Tibial nerve (tissue), 4 donors: ENCODE data around the gene PHF23. TPM values are rescaled to one million over a fixed set of nuclear protein-coding genes. Genes with fewer than 3 reads are reported as not detected.

Experiments
- DNase-seq, 2 donors: peaks; one replicate each; pipeline ENCODE4 v3.0.0-alpha.2; 2019; ENCODE audit warnings: low spot score in 2 of 2
- H3K27ac ChIP-seq, 4 donors: fragments of 200-600 bp; sonication (generic) in 3 of 4; one replicate each; pipeline ENCODE4 v1.5.1; 2017 to 2019; ENCODE audit warnings: mild to moderate bottlenecking in 1 of 4
- H3K27me3 ChIP-seq, 2 donors: fragments of 200-600 bp; sonication (generic) in 1 of 2; one replicate each; pipeline versions ENCODE4 v1.5.1 to v1.6.0; 2017 to 2019
- H3K36me3 ChIP-seq, 3 donors: fragments of 200-600 bp; sonication (generic); one replicate each; pipeline ENCODE4 v1.5.1; 2018 to 2019
- H3K4me1 ChIP-seq, 4 donors: fragments of 200-600 bp; sonication (generic) in 3 of 4; one replicate each; pipeline ENCODE4 v1.5.1; 2017 to 2019
- H3K4me3 ChIP-seq, 4 donors: fragments of 200-600 bp; sonication (generic) in 3 of 4; one replicate each; pipeline ENCODE4 v1.5.1; 2017 to 2019; ENCODE audit warnings: mild to moderate bottlenecking in 1 of 4, moderate library complexity in 1 of 4
- H3K9me3 ChIP-seq, 4 donors: fragments of 200-600 bp; sonication (generic) in 3 of 4; one replicate each; pipeline ENCODE4 v1.5.1; 2017 to 2019
- EP300 ChIP-seq, 2 donors: sonication (generic); formaldehyde crosslinking; IDR thresholded peaks; one replicate each; pipeline ENCODE4 v1.6.1; 2017; ENCODE audit warnings: antibody characterized with exemption in 2 of 2, mild to moderate bottlenecking in 1 of 2
- POLR2A ChIP-seq, 2 donors: fragments of 450-650 bp; IDR thresholded peaks; one replicate each; pipeline ENCODE4 v1.6.1; 2017; ENCODE audit warnings: antibody characterized with exemption in 2 of 2, mild to moderate bottlenecking in 2 of 2, moderate library complexity in 2 of 2
- WGBS, 2 donors: methylation state at CpG; one replicate each; pipeline ENCODE4 v1.1.5; 2018; 5-methylcytosine and 5-hydroxymethylcytosine counted together
- total RNA-seq, 4 donors: library from RNA; depleted of rRNA; stranded (reverse); fragments of >200 nt; gene quantifications; one replicate each; pipeline ENCODE4 v1.1.0, GENCODE V29; 2016
- TF ChIP-seq, protein P1 (sequence below), 5 experiments: fragments of 200-600 bp in 3 of 5; fragments of 450-650 bp in 2 of 5; sonication (generic) in 3 of 5; IDR thresholded peaks; one replicate each; pipeline ENCODE4 v1.5.1; 2016 to 2019; ENCODE audit warnings: antibody characterized with exemption in 5 of 5, mild to moderate bottlenecking in 3 of 5, moderate library complexity in 2 of 5

Gene PHF23
- total RNA-seq, 4 donors from 2014 or later = 20.3 to 29.7 (median 23.3) TPM

DNA sequence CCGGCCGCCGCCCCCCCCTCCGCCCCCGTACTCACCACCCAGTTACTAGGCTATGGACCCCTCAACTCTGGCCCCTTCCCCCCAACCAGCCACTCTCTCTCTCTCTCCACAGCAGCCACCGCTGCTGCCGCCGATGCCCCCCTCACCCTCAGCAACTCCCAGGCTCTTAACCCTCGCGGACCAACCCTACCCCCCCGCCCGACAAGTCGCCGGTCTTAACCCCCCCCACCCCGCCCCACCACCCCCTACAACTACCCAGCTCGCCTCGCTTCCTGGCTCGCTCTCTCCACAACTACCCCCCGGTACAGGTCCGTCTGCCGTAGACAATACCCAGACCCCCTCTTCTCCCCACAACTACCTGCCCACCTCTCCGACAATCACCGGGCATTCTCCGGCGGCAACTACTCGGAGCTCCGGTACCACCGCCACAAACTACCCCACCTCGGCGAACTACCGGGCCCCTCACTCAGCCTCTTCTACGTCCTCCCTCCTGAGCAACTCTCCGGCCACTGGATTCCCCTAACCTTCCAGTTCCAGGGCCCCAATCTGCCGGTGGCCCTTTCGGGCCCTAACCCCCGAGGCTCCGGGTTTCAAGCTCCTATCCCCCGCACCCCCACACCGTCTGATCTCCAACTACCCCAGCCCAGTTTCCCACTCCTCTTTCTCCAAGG, 702 bp downstream of the PHF23 start:
- peak overlapping the region; percentile 96 to 98 (median 96) for H3K27ac ChIP-seq
- no peaks in the 10 kb centered on the region for H3K9me3 ChIP-seq
- WGBS, 2 donors = 0 to 2% methylated on average over 32 of the region's 39 CpGs
- TF ChIP-seq, protein P1, sequence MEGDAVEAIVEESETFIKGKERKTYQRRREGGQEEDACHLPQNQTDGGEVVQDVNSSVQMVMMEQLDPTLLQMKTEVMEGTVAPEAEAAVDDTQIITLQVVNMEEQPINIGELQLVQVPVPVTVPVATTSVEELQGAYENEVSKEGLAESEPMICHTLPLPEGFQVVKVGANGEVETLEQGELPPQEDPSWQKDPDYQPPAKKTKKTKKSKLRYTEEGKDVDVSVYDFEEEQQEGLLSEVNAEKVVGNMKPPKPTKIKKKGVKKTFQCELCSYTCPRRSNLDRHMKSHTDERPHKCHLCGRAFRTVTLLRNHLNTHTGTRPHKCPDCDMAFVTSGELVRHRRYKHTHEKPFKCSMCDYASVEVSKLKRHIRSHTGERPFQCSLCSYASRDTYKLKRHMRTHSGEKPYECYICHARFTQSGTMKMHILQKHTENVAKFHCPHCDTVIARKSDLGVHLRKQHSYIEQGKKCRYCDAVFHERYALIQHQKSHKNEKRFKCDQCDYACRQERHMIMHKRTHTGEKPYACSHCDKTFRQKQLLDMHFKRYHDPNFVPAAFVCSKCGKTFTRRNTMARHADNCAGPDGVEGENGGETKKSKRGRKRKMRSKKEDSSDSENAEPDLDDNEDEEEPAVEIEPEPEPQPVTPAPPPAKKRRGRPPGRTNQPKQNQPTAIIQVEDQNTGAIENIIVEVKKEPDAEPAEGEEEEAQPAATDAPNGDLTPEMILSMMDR (IDR thresholded peaks at IDR 0.05) = no peak
- no peak for TF ChIP-seq POLR2A (IDR thresholded peaks at IDR 0.05)
- no peak for TF ChIP-seq EP300 (IDR thresholded peaks at IDR 0.05)
- peaks cover 3 to 59% (median 33%) of the 10 kb centered on the region in 4 donors for H3K4me1 ChIP-seq
- peaks cover 0 to 31% (median 0%) of the 10 kb centered on the region in 3 donors for H3K36me3 ChIP-seq
- DNase-seq = no peak
- H3K4me3 ChIP-seq = peak overlapping the region; percentile 64 to 99 (median 92)
- H3K27me3 ChIP-seq = no peaks in the 10 kb centered on the region

DNA sequence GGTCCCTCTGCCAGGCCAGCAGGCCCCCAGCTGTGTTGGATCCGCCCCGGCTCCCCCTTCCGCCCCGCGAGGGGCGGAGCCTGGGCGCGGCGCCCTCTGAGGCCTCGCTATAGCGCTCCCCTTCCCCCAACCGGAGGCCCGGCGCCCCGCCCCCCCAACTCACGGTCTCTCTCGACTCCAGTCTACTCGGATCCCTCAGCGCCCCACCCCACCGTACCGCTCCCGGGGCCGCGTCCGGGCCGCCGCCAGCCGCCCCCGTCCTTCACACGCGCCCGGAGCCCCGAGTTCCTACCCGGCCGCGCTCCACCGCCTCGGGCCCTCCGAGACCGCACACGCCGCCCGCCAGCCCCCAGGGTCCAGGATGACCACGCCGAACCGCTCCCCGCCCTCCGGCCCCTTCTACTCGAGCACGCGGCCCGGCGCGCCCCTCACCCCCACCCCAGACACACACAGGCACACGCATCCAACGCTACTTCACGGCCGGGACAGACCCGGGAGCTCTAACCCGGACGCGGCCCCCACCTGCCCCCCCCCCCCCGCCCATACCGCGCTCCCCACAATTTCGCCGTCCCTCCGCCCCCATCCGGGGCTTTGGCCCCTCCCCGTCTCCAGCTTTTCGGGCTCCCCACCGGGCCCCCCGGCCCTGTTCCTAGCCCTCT, 1.4 kb downstream of the PHF23 start:
- TF ChIP-seq POLR2A (IDR thresholded peaks at IDR 0.05) = no peak
- TF ChIP-seq, protein P1 (IDR thresholded peaks at IDR 0.05) = no peak
- TF ChIP-seq EP300 (IDR thresholded peaks at IDR 0.05) = no peak
- WGBS, 2 donors = 0% methylated on average over 13 to 39 of the region's 73 CpGs
- H3K27me3 ChIP-seq = no peaks in the 10 kb centered on the region
- peak overlapping the region; percentile 64 to 99 (median 92) for H3K4me3 ChIP-seq
- peak; percentile 57 to 68 for DNase-seq
- H3K36me3 ChIP-seq = peaks cover 0 to 31% (median 0%) of the 10 kb centered on the region in 3 donors
- peak overlapping the region; percentile 96 to 98 (median 96) for H3K27ac ChIP-seq
- peaks cover 3 to 61% (median 34%) of the 10 kb centered on the region in 4 donors for H3K4me1 ChIP-seq
- H3K9me3 ChIP-seq = no peaks in the 10 kb centered on the region

DNA sequence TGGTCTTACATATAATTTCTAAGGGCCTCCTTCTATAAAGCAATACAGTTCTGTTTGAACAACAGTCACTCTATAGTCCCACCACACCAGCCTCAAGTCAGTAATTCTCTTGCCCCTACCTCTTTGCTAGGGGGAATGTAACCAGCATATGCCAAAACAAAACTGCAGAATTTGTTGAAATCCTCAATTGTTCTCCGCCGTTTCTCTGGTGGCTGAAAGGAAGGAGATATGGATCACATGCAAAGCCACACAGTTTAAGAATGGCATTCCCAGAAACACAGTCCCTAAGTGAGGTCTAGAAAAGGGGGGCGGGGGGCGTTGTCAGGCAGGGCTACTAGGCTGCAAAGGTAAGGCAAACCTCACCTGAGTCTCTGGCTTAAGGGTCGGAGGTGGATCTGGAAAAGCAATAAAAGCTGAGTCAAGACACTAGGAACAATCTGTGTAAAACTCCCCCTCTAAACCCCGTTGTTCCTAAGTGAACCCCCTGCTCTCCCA, 1.9 kb downstream of the PHF23 start:
- Histone ChIP-seq H3K27me3 (no peaks in the 10 kb centered on the region), H3K4me1 (peaks cover 3 to 67% (median 38%) of the 10 kb centered on the region in 4 donors), H3K9me3 (no peaks in the 10 kb centered on the region), H3K4me3 (peak overlapping the region; percentile 64 to 99 (median 92)), H3K36me3 (peaks cover 0 to 31% (median 0%) of the 10 kb centered on the region in 3 donors), H3K27ac (peak overlapping the region; percentile 96 to 98 (median 96))
- no peak for DNase-seq
- TF ChIP-seq EP300 (IDR thresholded peaks at IDR 0.05) = no peak
- TF ChIP-seq POLR2A (IDR thresholded peaks at IDR 0.05) = no peak
- TF ChIP-seq, protein P1 (IDR thresholded peaks at IDR 0.05) = no peak
- 15 to 22% methylated on average over 6 of the region's 6 CpGs for WGBS, 2 donors

DNA sequence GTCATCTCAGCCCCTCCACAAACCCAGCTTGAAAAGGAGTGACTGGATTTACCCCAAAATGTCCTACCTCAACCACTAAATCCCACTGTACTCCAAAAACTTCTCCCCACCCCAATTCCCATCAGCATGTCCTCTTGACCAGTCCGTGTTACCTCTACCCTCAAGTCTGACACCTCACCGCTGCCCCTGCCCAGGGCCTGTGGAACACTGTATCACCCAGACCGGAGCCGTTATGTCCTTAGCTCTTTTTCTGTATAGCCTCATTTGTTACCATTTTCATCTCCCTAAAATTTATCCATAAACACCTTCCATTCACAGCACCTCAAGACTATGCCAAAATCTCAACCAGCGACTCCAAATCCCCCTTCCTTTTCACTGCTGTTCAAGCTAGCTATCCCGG, 2.4 kb downstream of the PHF23 start:
- Histone ChIP-seq H3K4me3 (no peak overlapping the region), H3K4me1 (peaks cover 3 to 72% (median 41%) of the 10 kb centered on the region in 4 donors), H3K27ac (peak overlapping the region in 3 of 4 donors; percentile 96 to 98 (median 97))

More for the DNA sequence above, 2.4 kb downstream of the PHF23 start:
- TF ChIP-seq EP300 (IDR thresholded peaks at IDR 0.05) (no peak), POLR2A (IDR thresholded peaks at IDR 0.05) (no peak)
- TF ChIP-seq, protein P1 (IDR thresholded peaks at IDR 0.05) = no peak
- Histone ChIP-seq H3K27me3 (no peaks in the 10 kb centered on the region), H3K9me3 (no peaks in the 10 kb centered on the region), H3K36me3 (peaks cover 0 to 31% (median 0%) of the 10 kb centered on the region in 3 donors)
- WGBS, 2 donors = 81 to 82% methylated on average over 6 of the region's 6 CpGs
- DNase-seq = no peak
